DMS114 treated with DMSO at 0.1 percent for 48 hours (cell line): ENCODE data around the gene ARMCX5.

Experiments used
- DNase-seq: peaks from one replicate; lab custom pipeline; 2025; ENCODE audit not compliant: unreplicated experiment; lab: John Stamatoyannopoulos, UW

ARMCX5 gene

GRCh38 chrX:102599084-102599950 is at the start of gene ARMCX5:
Gene ARMCX5 (plus strand): TSS chrX:102599515. CDS start chrX:102602142, 2,627 bp downstream.
- peak; percentile 93 for DNase-seq

GRCh38 chrX:102558607-102559006 is 40.7 kb upstream of the ARMCX5 start:
- no peak for DNase-seq

GRCh38 chrX:102560423-102561068 is 38.8 kb upstream of the ARMCX5 start:
- DNase-seq, result no peak

- DNase-seq, result no peak
Observed at GRCh38 chrX:102580891-102581290, 18.4 kb upstream of the ARMCX5 start.

GRCh38 chrX:102593367-102593766 is 5.9 kb upstream of the ARMCX5 start:
- no peak for DNase-seq

GRCh38 chrX:102599951-102600579 is 750 bp downstream of the ARMCX5 start:
- DNase-seq, result no peak

- no peak for DNase-seq
Observed at GRCh38 chrX:102604327-102604726, 5.0 kb downstream of the ARMCX5 start.

GRCh38 chrX:102606115-102606514 is 6.8 kb downstream of the ARMCX5 start:
- DNase-seq, result no peak

GRCh38 chrX:102610905-102611304 is 11.6 kb downstream of the ARMCX5 start:
- no peak for DNase-seq

- DNase-seq, result no peak
Observed at GRCh38 chrX:102624105-102624504, 24.8 kb downstream of the ARMCX5 start.

- no peak for DNase-seq
Observed at GRCh38 chrX:102627640-102628039, 28.3 kb downstream of the ARMCX5 start.

- DNase-seq, result no peak
Observed at GRCh38 chrX:102637561-102637960, 38.2 kb downstream of the ARMCX5 start.

GRCh38 chrX:102650903-102651241 is 51.6 kb downstream of the ARMCX5 start:
- DNase-seq, result no peak

- DNase-seq, result peak; percentile 33
Observed at GRCh38 chrX:102651242-102652011, 52.1 kb downstream of the ARMCX5 start, which contains the start of gene GPRASP1. Gene GPRASP1 (plus strand): TSS chrX:102651483. CDS start chrX:102653914, 2,431 bp downstream.

- DNase-seq, result peak; percentile 51
Observed at GRCh38 chrX:102652031-102652688, 52.8 kb downstream of the ARMCX5 start.
